Head of caudate nucleus (tissue), 42 donors: ENCODE data around the gene MRTFA.
"Not testable (repeated sequence)": the region's sequence is repeated elsewhere in the genome, so short reads cannot be mapped to it uniquely, and the experiment has no call there.

Source experiments
- DNase-seq, 42 donors: peaks; one replicate each; pipeline versions ENCODE4 v3.0.0 to v3.0.0-alpha.2; 2020 to 2021; ENCODE audit warnings: mixed read lengths in 7 of 42
- intact Hi-C: fragments of 100-400 bp; cut with DNase I; formaldehyde crosslinking; loops from one replicate; pipeline ENCODE4 v1.15.0; 2022

The MRTFA gene

GRCh38 chr22:40517631-40518030, 118.9 kb downstream of the MRTFA start:
- intact Hi-C loops = no loop called here
- no peak for DNase-seq

DNA sequence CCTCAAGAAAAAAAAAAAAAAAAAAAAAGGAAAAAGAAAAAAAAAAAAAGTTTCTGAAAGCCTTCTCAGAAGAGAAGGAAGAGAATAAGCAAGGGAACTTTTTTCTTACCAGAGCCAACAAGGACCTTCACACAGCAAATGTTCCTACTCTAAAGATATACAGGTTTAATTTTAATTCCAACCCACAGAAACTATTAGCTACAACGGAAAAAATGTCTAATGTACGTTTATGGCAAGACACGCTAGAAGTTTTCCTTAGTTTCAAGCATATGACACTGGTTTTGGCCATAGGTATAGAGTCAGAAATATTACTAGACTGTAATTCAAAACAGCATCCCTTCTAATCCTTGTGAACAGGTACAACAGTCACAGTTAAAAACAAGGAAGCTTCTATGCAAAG, 120.1 kb downstream of the MRTFA start:
- intact Hi-C loops = no loop called here

GRCh38 chr22:40512426-40513136, 123.9 kb downstream of the MRTFA start:
- DNase-seq = peak in 1 of 42 donors; percentile 40
- intact Hi-C loops = no loop called here

More for the DNA sequence above, 120.1 kb downstream of the MRTFA start:
- no peak for DNase-seq

DNA sequence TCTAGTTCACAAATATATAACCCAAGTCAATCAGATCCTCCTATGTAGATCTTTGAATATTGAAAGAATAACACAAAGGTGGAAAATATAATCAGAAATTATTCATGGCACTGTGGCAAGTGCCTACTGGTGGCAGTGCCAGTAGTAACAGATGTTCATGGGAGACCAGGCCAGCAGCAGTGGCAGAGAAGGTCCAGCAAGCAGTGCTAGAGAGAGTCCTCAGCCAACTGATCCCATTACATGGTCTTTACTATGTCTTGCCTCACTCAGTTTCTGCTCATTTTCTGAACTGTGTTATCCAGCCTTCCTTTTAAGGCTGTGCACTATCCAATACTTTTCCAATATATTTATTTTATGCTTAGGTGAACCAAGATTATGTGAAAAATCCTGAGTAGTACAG, 124.9 kb downstream of the MRTFA start:
- intact Hi-C loops = no loop called here
- DNase-seq = peak in 22 of 42 donors; percentile 17 to 71 (median 32)

GRCh38 chr22:40510631-40511364, 125.7 kb downstream of the MRTFA start:
- no peak for DNase-seq
- intact Hi-C loops = no loop called here

DNA sequence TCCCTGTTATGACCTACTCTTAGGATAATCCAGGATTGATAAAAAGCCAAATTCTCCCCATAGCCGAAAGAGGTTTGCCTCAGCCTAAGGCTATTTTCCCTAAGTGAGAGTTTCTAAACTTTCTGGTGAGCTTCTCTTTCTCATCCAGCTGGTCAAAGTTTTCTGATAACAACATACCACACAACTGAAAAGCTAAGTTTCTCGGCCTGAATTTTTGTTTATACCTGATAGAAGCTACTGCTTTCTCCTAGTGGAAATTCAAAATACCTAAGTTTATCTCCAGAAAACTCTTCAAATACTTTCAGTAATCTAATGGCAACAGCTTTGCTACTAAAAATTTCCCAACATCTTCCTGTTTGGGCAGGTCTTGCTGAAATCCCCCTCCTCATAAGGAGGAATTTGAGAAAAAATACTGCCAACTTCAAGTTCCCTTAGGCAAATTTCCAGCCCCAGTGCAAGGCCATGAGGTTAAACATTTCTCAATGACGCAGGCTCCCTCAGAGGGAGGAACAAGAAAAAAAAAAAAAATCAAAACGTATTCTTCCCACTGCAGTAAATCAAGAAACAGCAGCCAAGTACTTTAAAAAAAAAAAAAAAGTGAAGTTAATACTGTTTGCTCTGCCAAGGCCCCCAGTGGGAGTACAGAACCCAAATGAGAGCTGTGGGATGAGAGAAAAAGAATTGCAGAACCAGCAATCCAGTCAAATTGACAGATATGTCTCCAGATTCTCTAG, 127.0 kb downstream of the MRTFA start:
- intact Hi-C loops = no loop called here
- DNase-seq = peak in 7 of 42 donors; percentile 6 to 52 (median 24)

DNA sequence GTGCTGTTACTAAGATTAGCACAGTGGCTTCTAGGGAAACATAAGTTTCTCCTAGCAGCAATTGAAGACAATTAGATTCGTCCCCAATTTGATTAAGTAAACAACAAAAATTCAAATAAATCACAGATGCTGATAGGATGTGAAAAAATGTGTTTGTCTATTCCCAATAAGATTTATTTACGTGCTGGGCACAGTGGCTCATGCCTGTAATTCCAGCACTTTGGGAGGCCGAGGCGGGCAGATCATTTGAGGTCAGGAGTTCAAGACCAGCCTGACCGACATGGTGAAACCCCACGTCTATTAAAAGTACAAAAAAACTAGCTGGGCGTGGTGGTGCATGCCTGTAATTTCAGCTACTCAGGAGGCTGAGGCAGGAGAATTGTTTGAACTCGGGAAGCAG, 128.5 kb downstream of the MRTFA start:
- intact Hi-C loops = not testable (repeated sequence)

DNA sequence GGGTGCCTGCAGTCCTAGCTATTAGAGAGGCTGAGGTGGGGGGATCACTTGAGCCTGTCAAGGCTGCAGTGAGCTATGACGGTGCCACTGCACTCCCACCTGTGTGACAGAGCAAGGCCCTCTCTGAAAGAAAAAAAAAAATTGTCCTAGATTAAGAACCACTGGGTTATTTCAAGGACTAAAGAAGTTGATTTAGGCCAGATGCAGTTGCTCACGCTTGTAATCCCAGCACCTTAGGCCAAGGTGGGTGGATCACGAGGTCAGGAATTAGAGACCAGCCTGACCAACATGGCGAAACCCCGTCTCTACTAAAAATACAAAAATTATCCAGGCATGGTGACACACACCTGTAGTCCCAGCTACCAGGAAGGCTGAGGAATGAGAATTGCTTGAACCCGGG, 129.0 kb downstream of the MRTFA start:
- DNase-seq = no peak
- intact Hi-C loops = no loop called here

More for the DNA sequence above, 128.5 kb downstream of the MRTFA start:
- not testable (repeated sequence) for DNase-seq

DNA sequence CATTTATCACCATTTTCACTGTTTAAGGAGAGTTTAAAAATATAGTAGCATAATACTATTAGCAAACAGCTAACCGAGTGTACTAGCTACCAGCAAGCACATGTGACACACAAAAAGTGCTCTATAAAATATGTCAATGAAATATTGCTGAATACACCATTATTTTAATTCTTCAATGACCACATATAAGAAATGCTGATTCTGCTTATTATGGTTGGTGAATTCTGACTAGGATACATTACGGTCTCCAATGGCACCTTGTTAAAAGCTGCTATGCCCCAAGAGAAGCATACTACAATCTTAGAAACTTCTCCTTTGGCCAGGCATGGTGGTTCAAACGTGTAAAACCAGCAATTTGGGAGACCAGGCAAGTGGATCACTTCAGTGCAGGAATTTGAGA, 129.8 kb downstream of the MRTFA start:
- intact Hi-C loops = no loop called here
- DNase-seq = no peak

DNA sequence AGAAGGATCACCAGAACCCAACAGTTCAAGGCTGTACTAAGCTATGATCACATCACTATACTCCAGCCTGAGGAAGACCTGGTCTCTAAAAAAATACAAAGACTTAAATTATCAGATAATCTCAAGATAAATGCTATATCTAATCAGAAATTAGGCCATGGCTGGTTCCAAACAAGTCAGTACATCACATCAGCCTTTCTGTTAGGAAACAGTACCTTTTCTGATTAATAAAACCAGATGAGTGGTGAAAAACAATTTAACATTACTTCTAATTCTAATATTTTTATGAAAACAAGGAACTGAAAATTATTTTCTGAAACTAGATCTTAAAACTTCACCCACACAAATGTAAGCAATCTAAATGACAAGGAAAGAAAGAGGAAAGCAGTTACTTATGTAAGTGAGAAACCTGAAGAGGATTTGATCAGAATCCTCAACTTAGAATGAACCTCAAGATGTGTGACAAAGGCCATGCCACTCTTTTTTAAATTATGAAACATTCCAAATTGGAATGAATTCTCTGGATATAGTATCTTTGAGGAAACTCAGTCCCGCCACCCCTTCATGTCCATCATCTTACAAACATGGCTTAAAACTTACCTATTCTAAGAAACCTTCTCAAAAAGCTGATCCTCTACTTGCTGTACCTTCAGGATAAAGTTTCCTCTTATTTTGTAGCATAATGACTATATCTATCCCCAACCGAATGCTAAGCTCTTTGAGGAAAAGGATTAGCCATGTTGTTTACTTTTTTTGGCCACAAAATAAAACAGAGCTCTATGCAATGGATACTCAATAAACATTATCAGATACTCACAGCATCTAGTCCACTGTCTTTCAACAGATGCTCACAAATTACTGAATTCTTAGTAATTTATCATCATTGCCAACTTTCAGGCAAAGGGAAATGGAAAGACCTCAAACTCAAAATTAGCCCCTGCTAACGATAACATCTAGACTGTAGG, 132.0 kb downstream of the MRTFA start:
- intact Hi-C loops = no loop called here
- DNase-seq = no peak

DNA sequence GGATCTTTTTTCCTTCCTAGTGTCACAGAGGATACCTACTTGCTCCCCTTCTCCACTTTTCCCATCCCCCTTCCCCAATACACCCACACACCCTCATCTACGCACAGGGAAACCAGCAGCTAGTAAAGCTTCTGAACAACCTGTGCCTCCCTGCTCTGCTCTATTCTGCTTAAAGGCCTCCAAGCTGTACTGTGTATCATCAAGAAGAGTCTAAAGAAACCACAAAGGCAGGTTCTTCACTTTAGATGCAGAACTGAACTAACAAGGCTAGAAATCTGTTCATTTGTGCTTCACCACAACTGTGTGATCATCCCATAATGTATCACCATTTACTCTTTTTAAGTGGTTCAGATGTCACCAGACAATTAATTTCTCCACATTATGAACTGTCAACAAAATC, 133.6 kb downstream of the MRTFA start:
- DNase-seq = peak in 3 of 42 donors; percentile 8 to 28 (median 18)
- intact Hi-C loops = no loop called here

GRCh38 chr22:40500465-40500786, 136.1 kb downstream of the MRTFA start:
- DNase-seq, intact Hi-C loops: not testable (repeated sequence)

- intact Hi-C loops = no loop called here
These were observed 137.3 kb downstream of the MRTFA start for GRCh38 chr22:40499209-40499623.

GRCh38 chr22:40498420-40499208, 137.9 kb downstream of the MRTFA start:
- intact Hi-C loops = no loop called here

More at GRCh38 chr22:40499209-40499623, 137.3 kb downstream of the MRTFA start:
- DNase-seq = no peak

DNA sequence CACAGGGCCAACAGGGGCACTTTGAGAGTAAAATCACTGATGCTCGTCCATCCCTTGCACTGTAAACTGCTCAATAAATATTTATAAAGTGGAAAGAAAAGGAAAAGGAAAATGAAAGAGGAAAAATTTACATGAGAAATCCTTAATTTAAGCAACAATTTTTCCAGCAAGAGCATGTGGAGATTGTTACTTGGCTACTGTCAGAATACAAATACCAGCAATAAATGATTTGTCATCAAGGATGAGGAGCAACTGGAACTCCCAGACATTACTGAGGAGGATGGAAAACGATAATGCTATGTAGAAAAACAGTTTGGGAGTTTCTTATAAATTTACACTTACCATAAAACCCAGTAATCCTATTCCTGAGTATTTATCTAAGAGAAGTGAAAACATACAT, 143.1 kb downstream of the MRTFA start:
- intact Hi-C loops = no loop called here

More at GRCh38 chr22:40498420-40499208, 137.9 kb downstream of the MRTFA start:
- DNase-seq = no peak

DNA sequence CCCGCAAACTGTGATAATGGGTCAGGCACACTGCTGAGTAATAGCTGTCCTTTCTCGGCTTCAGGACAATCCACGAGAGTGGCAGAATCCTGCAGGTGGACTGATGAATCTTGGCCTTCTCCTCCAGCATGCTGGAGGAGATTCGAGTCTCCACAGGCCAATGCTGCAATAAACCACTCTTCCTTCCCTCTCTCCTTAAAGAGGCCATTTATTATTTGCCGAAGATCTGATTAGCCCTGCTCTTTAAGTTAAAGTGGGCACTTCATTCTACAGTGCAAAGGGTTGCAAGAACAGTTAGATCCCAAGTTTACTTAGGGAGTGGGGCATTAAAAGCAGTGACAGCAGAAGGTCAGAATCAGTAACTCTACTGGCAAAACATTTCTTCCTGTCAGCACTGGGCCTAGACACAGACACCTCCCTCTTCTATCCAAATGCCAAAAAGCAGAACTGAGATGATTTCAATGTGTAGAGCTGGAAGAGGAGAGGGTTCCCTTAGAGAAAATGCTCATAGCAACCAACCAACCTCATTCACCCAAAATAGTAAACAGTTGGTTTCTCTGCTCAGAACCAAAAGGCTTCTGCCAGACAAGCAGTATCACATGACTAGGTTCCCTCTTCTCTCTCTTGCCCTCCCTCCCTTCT, 144.4 kb downstream of the MRTFA start:
- DNase-seq = peak in 13 of 42 donors; percentile 11 to 63 (median 30)
- intact Hi-C loops = no loop called here

More for the DNA sequence above, 143.1 kb downstream of the MRTFA start:
- DNase-seq = no peak

- intact Hi-C loops = loop anchor here (10.0 kb wide), 1 partner anchor 53 kb away; no protein-coding TSS in a partner anchor
- peak in 2 of 42 donors; percentile 5 to 27 for DNase-seq
These were observed 148.8 kb downstream of the MRTFA start for GRCh38 chr22:40487663-40488249.
